HepG2 (cell line): ENCODE data around the gene GNAS-AS1. TPM values are rescaled to one million over a fixed set of nuclear protein-coding genes. Genes with fewer than 3 reads are reported as not detected.
A peak's percentile ranks its signal among the peaks of the same experiment; 100 is the strongest.

Experiments used
- FOXA1 ChIP-seq, 2 experiments: fragments of 450-650 bp in 1 of 2; sonication (generic) in 1 of 2; formaldehyde crosslinking in 1 of 2; IDR thresholded peaks; 2 replicates each; pipeline versions ENCODE4 v1.4.0 to v1.6.1; 2016 to 2020; ENCODE audit warnings: missing genetic modification reagents in 1 of 2
- GABPB1 ChIP-seq: IDR thresholded peaks from 2 replicates; pipeline ENCODE4 v1.6.1; 2016; ENCODE audit warnings: mild to moderate bottlenecking, missing genetic modification reagents, moderate library complexity, missing compliant biosample characterization
- HOXA3 ChIP-seq: sonication (generic); formaldehyde crosslinking; IDR thresholded peaks from 2 replicates; pipeline ENCODE4 v1.5.0; 2020; ENCODE audit warnings: missing genetic modification reagents
- KDM5B ChIP-seq: sonication (generic); formaldehyde crosslinking; IDR thresholded peaks from 2 replicates; pipeline ENCODE4 v1.4.0; 2020; ENCODE audit warnings: missing genetic modification reagents, mild to moderate bottlenecking, borderline replicate concordance
- NCOA1 ChIP-seq: sonication (generic); formaldehyde crosslinking; IDR thresholded peaks from 2 replicates; pipeline ENCODE4 v1.9.0; 2021; ENCODE audit warnings: missing genetic modification reagents
- PCBP2 ChIP-seq: fragments of 200-400 bp; formaldehyde crosslinking; optimal IDR thresholded peaks from 2 replicates; pipeline ENCODE3; 2018; ENCODE audit warnings: low read length, low read depth; ENCODE audit not compliant: poor library complexity, severe bottlenecking
- RFX5 ChIP-seq: IDR thresholded peaks from 2 replicates; pipeline ENCODE4 v1.6.1; 2011; ENCODE audit warnings: low read depth, low read length, improper control_type of control experiment
- SMAD9 ChIP-seq: sonication (generic); formaldehyde crosslinking; IDR thresholded peaks from 2 replicates; pipeline ENCODE4 v1.5.1; 2020; ENCODE audit warnings: mild to moderate bottlenecking, missing genetic modification reagents
- TBP ChIP-seq: sonication (generic); formaldehyde crosslinking; IDR thresholded peaks from 2 replicates; pipeline ENCODE4 v1.5.0; 2020; ENCODE audit warnings: missing genetic modification reagents
- ZNF274 ChIP-seq: sonication (generic); formaldehyde crosslinking; IDR thresholded peaks from 2 replicates; pipeline ENCODE4 v1.5.1; 2020; ENCODE audit warnings: mild to moderate bottlenecking, missing genetic modification reagents
- ZNF33B ChIP-seq: sonication (generic); formaldehyde crosslinking; IDR thresholded peaks from 2 replicates; pipeline ENCODE4 v1.5.1; 2020; ENCODE audit warnings: mild to moderate bottlenecking, missing genetic modification reagents
- ZNF367 ChIP-seq: sonication (generic); formaldehyde crosslinking; IDR thresholded peaks from 2 replicates; pipeline ENCODE4 v1.4.0; 2020; ENCODE audit warnings: missing genetic modification reagents, borderline replicate concordance
- ZNF547 ChIP-seq: sonication (generic); formaldehyde crosslinking; IDR thresholded peaks from 2 replicates; pipeline ENCODE4 v1.5.1; 2020; ENCODE audit warnings: mild to moderate bottlenecking, missing genetic modification reagents
- ZNF549 ChIP-seq: sonication (generic); formaldehyde crosslinking; IDR thresholded peaks from 2 replicates; pipeline ENCODE4 v1.5.0; 2020; ENCODE audit warnings: missing genetic modification reagents
- ZNF619 ChIP-seq: sonication (generic); formaldehyde crosslinking; IDR thresholded peaks from 2 replicates; pipeline ENCODE4 v1.4.0; 2020; ENCODE audit warnings: mild to moderate bottlenecking, missing genetic modification reagents
- polyA plus RNA-seq, 8 experiments: library from polyadenylated mRNA; depleted of rRNA in 3 of 8; stranded (reverse) in 7 of 8; unstranded in 1 of 8; fragments of >200 nt; fragmentation: Illumina TruSeq in 4 of 8; extraction: Trizol in 4 of 8; gene quantifications; 2 replicates each; pipeline versions ENCODE4 v1.2.1 to v1.2.3, GENCODE V29; 2011 to 2016; ENCODE audit warnings: low read depth in 4 of 8, missing spikeins in 1 of 8, mixed read lengths in 1 of 8; ENCODE audit not compliant: insufficient read depth in 1 of 8
- total RNA-seq, 5 experiments: library from RNA; depleted of rRNA; stranded (reverse); fragments of >200 nt; fragmentation: Illumina TruSeq; extraction: Trizol; gene quantifications; 2 replicates each; pipeline ENCODE4 v1.2.3, GENCODE V29; 2016; ENCODE audit warnings: low read depth in 1 of 5
- TF ChIP-seq, protein P1 (sequence below): sonication (generic); formaldehyde crosslinking; IDR thresholded peaks from 2 replicates; pipeline ENCODE4 v1.5.0; 2020; ENCODE audit warnings: mild to moderate bottlenecking, missing genetic modification reagents
- TF ChIP-seq, protein P2 (sequence below): sonication (generic); formaldehyde crosslinking; IDR thresholded peaks from 2 replicates; pipeline ENCODE4 v1.4.0; 2020; ENCODE audit warnings: missing genetic modification reagents, borderline replicate concordance
- TF ChIP-seq, protein P3 (sequence below): IDR thresholded peaks from 2 replicates; pipeline ENCODE4 v1.6.1; 2016
- TF ChIP-seq, protein P4 (sequence below): sonication (generic); formaldehyde crosslinking; IDR thresholded peaks from 2 replicates; pipeline ENCODE4 v1.4.0; 2020; ENCODE audit warnings: missing genetic modification reagents

The GNAS-AS1 gene
- total and polyA plus RNA-seq, 2 of the 13 experiments (the other 11 are each of a cell fraction or from before 2014, with no cell fraction given), result not detected

DNA sequence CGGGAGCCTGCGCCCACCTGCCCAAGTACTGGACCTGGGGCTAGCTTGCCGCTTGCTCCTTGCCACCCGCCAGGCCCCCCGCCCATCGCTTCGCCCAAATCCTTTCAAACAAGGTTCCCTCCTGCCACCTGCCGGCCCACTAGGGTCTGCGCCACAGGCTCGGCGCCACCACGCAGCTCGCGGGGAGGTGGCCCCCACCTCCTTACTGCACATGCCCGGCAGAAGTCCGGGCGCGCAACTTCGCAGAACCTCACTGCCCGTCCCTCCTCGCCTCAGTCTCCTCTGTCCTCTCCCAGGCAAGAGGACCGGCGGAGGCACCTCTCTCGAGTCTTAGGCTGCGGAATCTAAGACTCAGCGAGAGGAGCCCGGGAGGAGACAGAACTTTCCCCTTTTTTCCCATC, 11.2 kb downstream of the GNAS-AS1 start (continued):
- TF ChIP-seq, protein P1, sequence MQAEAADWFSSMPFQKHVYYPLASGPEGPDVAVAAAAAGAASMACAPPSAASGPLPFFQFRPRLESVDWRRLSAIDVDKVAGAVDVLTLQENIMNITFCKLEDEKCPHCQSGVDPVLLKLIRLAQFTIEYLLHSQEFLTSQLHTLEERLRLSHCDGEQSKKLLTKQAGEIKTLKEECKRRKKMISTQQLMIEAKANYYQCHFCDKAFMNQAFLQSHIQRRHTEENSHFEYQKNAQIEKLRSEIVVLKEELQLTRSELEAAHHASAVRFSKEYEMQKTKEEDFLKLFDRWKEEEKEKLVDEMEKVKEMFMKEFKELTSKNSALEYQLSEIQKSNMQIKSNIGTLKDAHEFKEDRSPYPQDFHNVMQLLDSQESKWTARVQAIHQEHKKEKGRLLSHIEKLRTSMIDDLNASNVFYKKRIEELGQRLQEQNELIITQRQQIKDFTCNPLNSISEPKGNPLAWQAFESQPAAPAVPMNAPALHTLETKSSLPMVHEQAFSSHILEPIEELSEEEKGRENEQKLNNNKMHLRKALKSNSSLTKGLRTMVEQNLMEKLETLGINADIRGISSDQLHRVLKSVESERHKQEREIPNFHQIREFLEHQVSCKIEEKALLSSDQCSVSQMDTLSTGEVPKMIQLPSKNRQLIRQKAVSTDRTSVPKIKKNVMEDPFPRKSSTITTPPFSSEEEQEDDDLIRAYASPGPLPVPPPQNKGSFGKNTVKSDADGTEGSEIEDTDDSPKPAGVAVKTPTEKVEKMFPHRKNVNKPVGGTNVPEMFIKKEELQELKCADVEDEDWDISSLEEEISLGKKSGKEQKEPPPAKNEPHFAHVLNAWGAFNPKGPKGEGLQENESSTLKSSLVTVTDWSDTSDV (CRISPR knock-in tag), result no peak
- TF ChIP-seq RFX5, result no peak
- TF ChIP-seq HOXA3 (CRISPR knock-in tag), result no peak; the same call in 1 of the 2 replicates
- TF ChIP-seq TBP (CRISPR knock-in tag), result no peak
- no peak for TF ChIP-seq FOXA1 (IDR thresholded peaks at IDR 0.05)
- 0 out of 2 replicates have a peak, but pooled peaks have one; percentile 5 for TF ChIP-seq FOXA1 (CRISPR knock-in tag; IDR thresholded peaks at IDR 0.05)
- no peak for TF ChIP-seq ZNF33B
- no peak for TF ChIP-seq ZNF619 (CRISPR knock-in tag)
- TF ChIP-seq PCBP2, result no peak
- no peak for TF ChIP-seq ZNF549 (CRISPR knock-in tag)
- TF ChIP-seq GABPB1, result peak; percentile 42; the same call in 1 of the 2 replicates
- TF ChIP-seq, protein P2, sequence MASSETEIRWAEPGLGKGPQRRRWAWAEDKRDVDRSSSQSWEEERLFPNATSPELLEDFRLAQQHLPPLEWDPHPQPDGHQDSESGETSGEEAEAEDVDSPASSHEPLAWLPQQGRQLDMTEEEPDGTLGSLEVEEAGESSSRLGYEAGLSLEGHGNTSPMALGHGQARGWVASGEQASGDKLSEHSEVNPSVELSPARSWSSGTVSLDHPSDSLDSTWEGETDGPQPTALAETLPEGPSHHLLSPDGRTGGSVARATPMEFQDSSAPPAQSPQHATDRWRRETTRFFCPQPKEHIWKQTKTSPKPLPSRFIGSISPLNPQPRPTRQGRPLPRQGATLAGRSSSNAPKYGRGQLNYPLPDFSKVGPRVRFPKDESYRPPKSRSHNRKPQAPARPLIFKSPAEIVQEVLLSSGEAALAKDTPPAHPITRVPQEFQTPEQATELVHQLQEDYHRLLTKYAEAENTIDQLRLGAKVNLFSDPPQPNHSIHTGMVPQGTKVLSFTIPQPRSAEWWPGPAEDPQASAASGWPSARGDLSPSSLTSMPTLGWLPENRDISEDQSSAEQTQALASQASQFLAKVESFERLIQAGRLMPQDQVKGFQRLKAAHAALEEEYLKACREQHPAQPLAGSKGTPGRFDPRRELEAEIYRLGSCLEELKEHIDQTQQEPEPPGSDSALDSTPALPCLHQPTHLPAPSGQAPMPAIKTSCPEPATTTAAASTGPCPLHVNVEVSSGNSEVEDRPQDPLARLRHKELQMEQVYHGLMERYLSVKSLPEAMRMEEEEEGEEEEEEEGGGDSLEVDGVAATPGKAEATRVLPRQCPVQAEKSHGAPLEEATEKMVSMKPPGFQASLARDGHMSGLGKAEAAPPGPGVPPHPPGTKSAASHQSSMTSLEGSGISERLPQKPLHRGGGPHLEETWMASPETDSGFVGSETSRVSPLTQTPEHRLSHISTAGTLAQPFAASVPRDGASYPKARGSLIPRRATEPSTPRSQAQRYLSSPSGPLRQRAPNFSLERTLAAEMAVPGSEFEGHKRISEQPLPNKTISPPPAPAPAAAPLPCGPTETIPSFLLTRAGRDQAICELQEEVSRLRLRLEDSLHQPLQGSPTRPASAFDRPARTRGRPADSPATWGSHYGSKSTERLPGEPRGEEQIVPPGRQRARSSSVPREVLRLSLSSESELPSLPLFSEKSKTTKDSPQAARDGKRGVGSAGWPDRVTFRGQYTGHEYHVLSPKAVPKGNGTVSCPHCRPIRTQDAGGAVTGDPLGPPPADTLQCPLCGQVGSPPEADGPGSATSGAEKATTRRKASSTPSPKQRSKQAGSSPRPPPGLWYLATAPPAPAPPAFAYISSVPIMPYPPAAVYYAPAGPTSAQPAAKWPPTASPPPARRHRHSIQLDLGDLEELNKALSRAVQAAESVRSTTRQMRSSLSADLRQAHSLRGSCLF (CRISPR knock-in tag), result no peak
- no peak for TF ChIP-seq SMAD9 (CRISPR knock-in tag)
- TF ChIP-seq ZNF367, result no peak
- TF ChIP-seq, protein P3, sequence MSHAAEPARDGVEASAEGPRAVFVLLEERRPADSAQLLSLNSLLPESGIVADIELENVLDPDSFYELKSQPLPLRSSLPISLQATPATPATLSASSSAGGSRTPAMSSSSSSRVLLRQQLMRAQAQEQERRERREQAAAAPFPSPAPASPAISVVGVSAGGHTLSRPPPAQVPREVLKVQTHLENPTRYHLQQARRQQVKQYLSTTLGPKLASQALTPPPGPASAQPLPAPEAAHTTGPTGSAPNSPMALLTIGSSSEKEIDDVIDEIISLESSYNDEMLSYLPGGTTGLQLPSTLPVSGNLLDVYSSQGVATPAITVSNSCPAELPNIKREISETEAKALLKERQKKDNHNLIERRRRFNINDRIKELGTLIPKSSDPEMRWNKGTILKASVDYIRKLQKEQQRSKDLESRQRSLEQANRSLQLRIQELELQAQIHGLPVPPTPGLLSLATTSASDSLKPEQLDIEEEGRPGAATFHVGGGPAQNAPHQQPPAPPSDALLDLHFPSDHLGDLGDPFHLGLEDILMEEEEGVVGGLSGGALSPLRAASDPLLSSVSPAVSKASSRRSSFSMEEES, result no peak
- TF ChIP-seq, protein P4, sequence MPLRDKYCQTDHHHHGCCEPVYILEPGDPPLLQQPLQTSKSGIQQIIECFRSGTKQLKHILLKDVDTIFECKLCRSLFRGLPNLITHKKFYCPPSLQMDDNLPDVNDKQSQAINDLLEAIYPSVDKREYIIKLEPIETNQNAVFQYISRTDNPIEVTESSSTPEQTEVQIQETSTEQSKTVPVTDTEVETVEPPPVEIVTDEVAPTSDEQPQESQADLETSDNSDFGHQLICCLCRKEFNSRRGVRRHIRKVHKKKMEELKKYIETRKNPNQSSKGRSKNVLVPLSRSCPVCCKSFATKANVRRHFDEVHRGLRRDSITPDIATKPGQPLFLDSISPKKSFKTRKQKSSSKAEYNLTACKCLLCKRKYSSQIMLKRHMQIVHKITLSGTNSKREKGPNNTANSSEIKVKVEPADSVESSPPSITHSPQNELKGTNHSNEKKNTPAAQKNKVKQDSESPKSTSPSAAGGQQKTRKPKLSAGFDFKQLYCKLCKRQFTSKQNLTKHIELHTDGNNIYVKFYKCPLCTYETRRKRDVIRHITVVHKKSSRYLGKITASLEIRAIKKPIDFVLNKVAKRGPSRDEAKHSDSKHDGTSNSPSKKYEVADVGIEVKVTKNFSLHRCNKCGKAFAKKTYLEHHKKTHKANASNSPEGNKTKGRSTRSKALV (CRISPR knock-in tag), result 0 out of 2 replicates have a peak, but pooled peaks have one; percentile 22
- TF ChIP-seq ZNF547, result no peak
- TF ChIP-seq ZNF274 (CRISPR knock-in tag), result no peak
- no peak for TF ChIP-seq KDM5B (CRISPR knock-in tag)
- no peak for TF ChIP-seq NCOA1 (CRISPR knock-in tag)
